Retinal pigment epithelial cell (primary cell): ENCODE data around the gene ABCB8.

ENCODE experiments used
- DNase-seq: peaks from one replicate; pipeline ENCODE4 v3.0.0-alpha.2; 2010; ENCODE audit warnings: low read depth
- H3K4me3 ChIP-seq: 2 replicates; pipeline ENCODE4 v1.5.1; 2011; ENCODE audit warnings: mild to moderate bottlenecking, low read length, control low read depth, moderate library complexity
- CTCF ChIP-seq: conservative IDR thresholded peaks from 2 replicates; pipeline ENCODE4 v1.5.1; 2011; ENCODE audit warnings: low read depth, low read length, control low read depth, inconsistent platforms

ABCB8 gene

GRCh38 chr7:151063212-151063561 is 34.9 kb downstream of the ABCB8 start:
- DNase-seq: no peak

GRCh38 chr7:151064454-151064853 is 36.2 kb downstream of the ABCB8 start:
- no peak for DNase-seq
- no peak overlapping the region for H3K4me3 ChIP-seq
- TF ChIP-seq CTCF: no peak

More at GRCh38 chr7:151063212-151063561, 34.9 kb downstream of the ABCB8 start:
- no peak for TF ChIP-seq CTCF
- H3K4me3 ChIP-seq: peak overlapping the region; percentile 51

GRCh38 chr7:151064993-151065392 is 36.7 kb downstream of the ABCB8 start:
- peak overlapping the region; percentile 28 for H3K4me3 ChIP-seq
- no peak for TF ChIP-seq CTCF
- peak; percentile 91 for DNase-seq

GRCh38 chr7:151065516-151065915 is 37.3 kb downstream of the ABCB8 start:
- H3K4me3 ChIP-seq: peak overlapping the region; percentile 28
- peak; percentile 87 for DNase-seq
- no peak for TF ChIP-seq CTCF

- TF ChIP-seq CTCF: no peak
- no peak overlapping the region for H3K4me3 ChIP-seq
- no peak for DNase-seq
Measured at GRCh38 chr7:151066273-151066974, 38.2 kb downstream of the ABCB8 start.

- H3K4me3 ChIP-seq: no peak overlapping the region
- no peak for DNase-seq
- TF ChIP-seq CTCF: no peak
Measured at GRCh38 chr7:151068069-151068773, 40.0 kb downstream of the ABCB8 start.
